HG02981 (cell line): ENCODE results near the gene PKN1.
"Not testable (repeated sequence)": the region's sequence is repeated elsewhere in the genome, so short reads cannot be mapped to it uniquely, and the experiment has no call there.

Experiments
- ATAC-seq: cut with Tn5 transposase; IDR thresholded peaks from one replicate; pipeline ENCODE4 v1.9.1; 2021; ENCODE audit warnings: mild to moderate bottlenecking, moderate library complexity; ENCODE audit not compliant: unreplicated experiment

Gene PKN1

DNA sequence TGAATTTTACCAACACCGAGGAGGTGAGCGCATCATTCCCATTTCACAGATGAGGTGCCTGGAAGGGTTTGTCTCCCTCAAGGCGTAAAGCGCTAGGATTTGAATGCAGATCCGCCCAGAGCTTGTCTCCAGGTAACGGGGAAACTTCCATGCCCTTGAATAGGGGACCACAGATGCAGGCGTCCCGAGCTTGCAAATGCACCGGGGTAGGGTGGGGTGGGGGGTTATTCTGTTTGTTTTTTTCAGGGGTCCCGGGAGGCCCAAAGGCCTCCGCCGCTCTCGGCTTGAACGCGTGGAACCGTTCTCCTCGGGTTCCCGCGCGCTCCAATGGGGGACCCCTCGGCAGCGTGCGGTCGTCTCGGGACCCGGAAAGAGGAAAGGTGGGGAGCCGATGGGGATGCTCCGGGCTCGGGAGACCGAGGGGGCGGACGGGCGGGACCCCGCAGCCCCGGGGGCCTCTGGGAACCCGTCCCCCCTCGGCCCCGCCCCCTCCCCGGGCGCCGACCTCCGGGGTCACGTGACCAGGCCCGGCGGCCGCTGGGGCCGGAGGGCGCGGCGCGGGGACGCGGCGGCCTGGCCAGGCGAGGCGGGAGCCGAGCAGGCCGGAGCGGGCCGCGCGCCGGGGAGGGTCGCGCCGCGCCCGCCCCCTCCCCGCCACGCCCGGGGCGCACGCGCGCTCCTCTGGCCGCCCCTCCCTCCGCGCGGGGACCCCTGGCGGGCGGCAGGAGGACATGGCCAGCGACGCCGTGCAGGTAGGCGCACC is at the start of gene PKN1:
PKN1 (plus strand) TSS at position 516 of the 763 bp plus-strand sequence; CDS start at position 732, 216 bp downstream.
- no peak for ATAC-seq

DNA sequence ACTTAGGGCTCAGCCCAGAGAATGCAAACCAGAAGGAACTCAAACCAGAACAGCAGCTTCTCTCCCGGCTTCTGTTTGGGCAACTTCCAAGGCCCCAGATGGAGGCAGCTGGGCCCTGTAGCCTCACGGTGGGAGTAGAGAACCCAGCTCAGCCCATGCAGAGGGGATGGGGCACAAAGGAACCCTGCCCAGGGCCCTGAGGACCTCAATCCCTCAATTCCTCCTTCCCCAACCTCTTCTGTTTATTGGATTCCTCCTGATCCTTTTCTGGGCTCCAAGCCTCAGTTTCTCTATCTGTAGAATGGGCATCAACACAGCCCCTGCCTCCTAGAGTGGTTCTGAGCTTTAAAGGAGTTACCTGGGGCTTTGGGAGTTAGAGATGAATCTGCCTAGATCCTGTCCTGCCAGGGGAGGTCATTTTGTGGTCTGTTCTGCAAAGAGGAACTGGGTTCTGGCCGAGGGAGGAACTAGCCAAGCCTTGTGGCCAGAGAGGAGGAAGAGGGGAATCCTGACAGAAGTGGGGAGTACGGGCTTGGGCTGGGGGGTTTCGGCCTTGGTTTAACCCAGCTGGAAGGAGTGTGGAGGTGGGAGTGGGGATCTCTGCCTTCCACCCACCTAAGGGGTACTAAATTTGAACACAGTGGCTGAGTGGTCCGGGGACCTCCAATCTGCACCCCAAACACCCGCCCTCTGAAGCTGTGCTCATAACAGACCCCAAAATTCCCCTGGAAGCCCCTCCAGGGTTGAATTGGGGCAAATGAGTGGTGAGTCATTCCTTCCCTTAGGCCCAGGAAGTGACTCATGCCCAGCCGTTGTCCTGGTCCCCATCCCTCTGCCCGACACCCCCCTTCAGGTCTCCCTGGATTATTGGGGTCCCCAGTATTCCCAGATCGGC is 49.2 kb upstream of the PKN1 start:
- ATAC-seq: peak; percentile 28

GRCh38 chr19:14385492-14385891 is 47.6 kb upstream of the PKN1 start:
- ATAC-seq: no peak

- ATAC-seq: no peak
Observed at GRCh38 chr19:14390548-14390947, 42.6 kb upstream of the PKN1 start.

DNA sequence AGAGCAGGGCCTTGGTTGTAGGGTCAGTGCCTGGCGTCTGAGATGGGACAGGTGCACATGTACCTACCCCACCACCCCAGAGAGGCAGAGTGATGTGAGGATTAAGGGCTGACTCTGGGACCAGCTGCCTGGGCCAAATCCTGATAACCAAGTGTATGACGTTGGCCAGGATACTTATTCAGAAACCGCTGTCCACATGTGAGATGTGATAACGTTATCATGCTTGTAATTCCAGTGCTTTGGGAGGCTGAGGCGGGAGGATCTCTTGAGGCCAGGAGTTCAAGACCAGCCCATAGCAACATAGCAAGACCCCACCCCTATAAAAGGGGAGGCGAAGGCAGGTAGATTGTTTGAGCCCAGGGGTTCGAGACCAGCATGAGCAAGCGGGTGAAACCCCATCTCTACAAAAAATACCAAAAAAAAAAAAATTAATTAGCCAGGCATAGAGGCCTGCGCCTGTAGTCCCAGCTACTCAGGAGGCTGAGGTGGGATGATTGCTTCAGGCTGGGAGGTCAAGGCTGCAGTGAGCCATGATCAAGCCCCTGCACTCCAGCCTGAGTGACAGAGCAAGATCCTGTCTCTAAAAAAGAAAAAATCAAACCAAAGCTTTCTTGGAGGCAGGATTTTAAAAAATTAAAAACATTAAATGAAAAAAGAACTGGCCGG is 41.8 kb upstream of the PKN1 start:
- no peak for ATAC-seq

GRCh38 chr19:14393329-14393728 is 39.8 kb upstream of the PKN1 start:
- ATAC-seq: no peak

- no peak for ATAC-seq
Observed at GRCh38 chr19:14394167-14394566, 38.9 kb upstream of the PKN1 start.

GRCh38 chr19:14395262-14395661 is 37.8 kb upstream of the PKN1 start:
- ATAC-seq: no peak

DNA sequence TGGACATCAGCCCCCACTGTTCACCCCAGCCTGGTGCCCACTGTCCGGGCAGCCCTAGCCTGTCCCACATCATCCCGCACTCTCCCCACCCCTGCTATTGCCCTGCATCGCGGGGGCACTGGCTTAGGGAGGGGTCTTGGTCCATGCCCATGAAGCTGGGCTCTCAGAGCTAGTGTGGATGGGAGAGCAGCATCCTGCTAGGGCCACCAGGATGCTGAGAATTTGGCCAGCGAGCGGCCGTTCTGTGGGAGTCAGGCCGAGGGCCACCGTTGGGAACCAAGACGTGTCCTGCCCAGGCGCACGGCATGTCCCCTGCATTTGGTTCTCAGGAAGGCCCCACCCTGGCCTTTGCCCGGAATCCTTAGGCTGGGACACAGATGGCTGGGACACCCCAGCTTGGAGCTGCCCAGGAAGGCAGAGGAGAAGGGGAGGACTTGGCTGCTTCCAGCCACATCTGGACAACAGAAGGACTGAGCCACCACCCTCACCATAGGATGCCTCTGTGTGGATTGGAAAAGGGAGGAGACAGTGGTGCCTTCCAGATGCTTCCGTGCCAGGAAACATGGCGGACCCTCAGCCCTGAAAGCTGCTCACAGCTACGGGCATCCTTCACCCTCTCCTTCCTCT is 37.3 kb upstream of the PKN1 start:
- ATAC-seq: no peak

GRCh38 chr19:14396730-14397129 is 36.4 kb upstream of the PKN1 start:
- not testable (repeated sequence) for ATAC-seq

DNA sequence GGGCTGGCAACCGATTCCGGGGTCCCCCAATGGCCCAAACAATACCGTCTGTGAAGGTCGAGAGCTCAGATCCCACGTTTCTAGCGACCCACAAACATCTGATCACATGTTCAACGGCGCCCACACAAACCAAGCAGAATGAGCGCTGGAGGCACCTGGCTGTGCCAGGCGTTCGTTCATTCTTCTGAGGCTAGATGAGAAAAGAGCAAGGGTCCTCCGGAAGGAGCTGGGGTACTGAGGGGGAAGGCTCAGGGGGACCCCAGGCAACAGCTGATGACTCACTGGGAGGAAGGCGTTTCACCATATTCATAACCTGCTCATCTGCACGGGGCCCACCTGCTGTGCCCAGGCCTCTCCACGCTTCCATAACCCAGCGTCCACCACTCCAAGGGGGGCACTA is 35.9 kb upstream of the PKN1 start:
- ATAC-seq: not testable (repeated sequence)

- ATAC-seq: no peak
Observed at GRCh38 chr19:14400951-14401431, 32.1 kb upstream of the PKN1 start.

DNA sequence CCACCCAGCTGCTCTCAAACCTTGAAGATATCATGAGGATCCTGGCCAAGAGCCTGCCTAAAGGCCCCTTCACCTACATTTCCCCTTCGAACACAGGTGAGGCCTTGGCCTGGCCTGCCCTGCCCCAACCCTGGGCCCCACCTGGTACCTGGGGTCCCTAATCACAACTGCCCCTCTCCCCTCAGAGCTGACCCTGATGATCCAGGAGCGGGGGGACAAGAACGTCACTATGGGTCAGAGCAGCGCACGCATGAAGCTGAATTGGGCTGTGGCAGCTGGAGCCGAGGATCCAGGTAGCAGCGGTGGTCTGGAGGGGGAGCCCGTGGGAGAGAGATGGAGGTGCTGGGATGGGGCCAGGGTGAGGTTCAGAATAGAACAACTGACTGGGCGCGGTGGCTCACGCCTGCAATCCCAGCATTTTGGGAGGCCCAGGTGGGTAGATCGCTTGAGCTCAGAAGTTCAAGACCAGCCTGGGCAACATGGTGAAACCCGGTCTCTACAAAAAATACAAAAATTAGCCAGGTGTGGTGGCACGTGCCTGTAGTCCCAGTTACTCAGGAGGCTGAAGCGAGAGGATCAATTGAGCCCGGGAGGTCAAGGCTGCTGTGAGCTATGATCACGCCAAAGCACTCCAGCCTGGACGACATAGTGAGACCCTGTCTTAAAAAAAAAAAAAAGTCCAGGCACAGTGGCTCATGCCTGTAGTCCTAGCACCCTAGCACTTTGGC is 31.5 kb upstream of the PKN1 start:
- no peak for ATAC-seq

DNA sequence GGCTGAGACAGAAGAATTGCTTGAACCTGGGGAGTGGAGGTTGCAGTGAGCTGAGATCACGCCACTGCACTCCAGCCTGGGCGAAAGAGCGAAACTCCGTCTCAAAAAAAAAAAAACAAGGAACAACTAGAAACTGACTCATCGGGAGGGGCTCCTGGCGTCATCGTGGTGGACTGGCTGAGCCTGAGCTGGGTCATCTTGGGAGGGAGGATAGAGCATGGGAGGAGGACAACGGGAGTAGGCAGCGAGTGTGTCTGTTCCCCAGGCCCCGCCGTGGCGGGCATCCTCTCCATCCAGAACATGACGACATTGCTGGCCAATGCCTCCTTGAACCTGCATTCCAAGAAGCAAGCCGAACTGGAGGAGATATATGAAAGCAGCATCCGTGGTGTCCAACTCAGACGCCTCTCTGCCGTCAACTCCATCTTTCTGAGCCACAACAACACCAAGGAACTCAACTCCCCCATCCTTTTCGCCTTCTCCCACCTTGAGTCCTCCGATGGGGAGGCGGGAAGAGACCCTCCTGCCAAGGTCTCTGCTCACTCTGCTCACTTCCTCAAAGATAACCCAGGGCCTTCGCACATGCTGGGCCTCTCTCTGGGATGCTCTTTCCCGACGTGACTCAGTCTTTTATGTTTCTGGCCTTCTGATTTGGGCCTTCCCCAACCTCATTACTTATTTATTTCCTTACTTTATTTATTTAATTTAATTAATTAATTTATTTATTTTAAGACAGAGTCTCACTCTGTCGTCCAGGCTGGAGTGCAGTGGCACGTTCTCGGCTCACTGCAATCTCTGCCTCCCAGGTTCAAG is 30.6 kb upstream of the PKN1 start:
- no peak for ATAC-seq

- not testable (repeated sequence) for ATAC-seq
Observed at GRCh38 chr19:14403145-14403930, 29.8 kb upstream of the PKN1 start.

DNA sequence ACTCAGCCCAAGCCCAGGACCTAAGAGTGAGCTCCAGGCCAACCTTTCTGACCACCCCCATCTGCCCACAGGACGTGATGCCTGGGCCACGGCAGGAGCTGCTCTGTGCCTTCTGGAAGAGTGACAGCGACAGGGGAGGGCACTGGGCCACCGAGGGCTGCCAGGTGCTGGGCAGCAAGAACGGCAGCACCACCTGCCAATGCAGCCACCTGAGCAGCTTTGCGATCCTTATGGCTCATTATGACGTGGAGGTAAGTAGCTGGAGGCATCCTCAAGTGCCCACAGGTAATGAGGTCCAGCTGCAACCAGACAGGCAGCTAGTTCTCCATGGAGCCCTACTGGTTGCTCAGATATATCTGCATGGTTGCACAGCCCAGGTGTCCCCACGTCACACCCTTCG is 28.8 kb upstream of the PKN1 start:
- ATAC-seq: no peak

- ATAC-seq: no peak
Observed at GRCh38 chr19:14405380-14405757, 27.7 kb upstream of the PKN1 start.

GRCh38 chr19:14405758-14406644 is 27.1 kb upstream of the PKN1 start:
- peak; percentile 55 for ATAC-seq
